MCF 10A (cell line): Measurements from ENCODE around the gene ALKBH3. TPM values are rescaled to one million over a fixed set of nuclear protein-coding genes. Genes with fewer than 3 reads are reported as not detected.

Experiments
- BruUV-seq: library from RNA; stranded (reverse); fragments of 400-500 nt; replicated peaks from 2 replicates; lab custom pipeline; 2021; lab: Mats Ljungman, UMichigan
- CTCF ChIA-PET: fragments of 300-600 bp; sonication (Branson Sonifier 250); formaldehyde crosslinking; extraction: SDS; loops from one replicate; lab custom pipeline; 2021; ENCODE audit warnings: antibody characterized with exemption, inconsistent platforms; lab: Yijun Ruan, JAX
- POLR2A ChIA-PET: fragments of 300-600, 350-650 bp; sonication (Branson Sonifier 250); formaldehyde crosslinking; extraction: SDS; loops from one replicate; lab custom pipeline; 2020; ENCODE audit warnings: antibody characterized with exemption, inconsistent platforms; lab: Yijun Ruan, JAX
- DNase-seq: peaks from one replicate; pipeline ENCODE4 v3.0.0-alpha.2; 2018; ENCODE audit not compliant: unreplicated experiment
- H3K27ac Mint-ChIP-seq: one replicate; pipeline ENCODE4 v1.8.0; 2022; ENCODE audit warnings: mild to moderate bottlenecking, low read depth, mixed read lengths; ENCODE audit not compliant: unreplicated experiment
- H3K27me3 Mint-ChIP-seq: one replicate; pipeline ENCODE4 v1.8.0; 2022; ENCODE audit warnings: mixed read lengths; ENCODE audit not compliant: insufficient read depth, unreplicated experiment
- H3K36me3 Mint-ChIP-seq: one replicate; pipeline ENCODE4 v1.8.0; 2022; ENCODE audit warnings: mild to moderate bottlenecking, moderate library complexity, mixed read lengths; ENCODE audit not compliant: insufficient read depth, unreplicated experiment
- H3K4me1 Mint-ChIP-seq: one replicate; pipeline ENCODE4 v1.8.0; 2022; ENCODE audit warnings: mixed read lengths; ENCODE audit not compliant: insufficient read depth, unreplicated experiment
- H3K4me3 Mint-ChIP-seq: one replicate; pipeline ENCODE4 v1.8.0; 2022; ENCODE audit warnings: mild to moderate bottlenecking, moderate library complexity, mixed read lengths; ENCODE audit not compliant: unreplicated experiment
- H3K9me3 Mint-ChIP-seq: one replicate; pipeline ENCODE4 v1.8.0; 2022; ENCODE audit warnings: mixed read lengths; ENCODE audit not compliant: unreplicated experiment
- CTCF ChIP-seq: fragments of 200-600 bp; IDR thresholded peaks from one replicate; pipeline ENCODE4 v1.8.0; 2022; ENCODE audit warnings: antibody characterized with exemption, mild to moderate bottlenecking; ENCODE audit not compliant: unreplicated experiment
- intact Hi-C: fragments of 100-400 bp; cut with micrococcal nuclease; formaldehyde crosslinking; loops from 2 replicates; pipeline ENCODE4 v1.14.1; 2022
- total RNA-seq: library from RNA; stranded (reverse); gene quantifications from 2 replicates; pipeline ENCODE4 v1.2.3, GENCODE V29; 2022

Gene ALKBH3
- total RNA-seq, 1 experiment from 2014 or later, result 76.2 TPM

GRCh38 chr11:43853781-43854180 lies 26.9 kb upstream of the ALKBH3 start:
- no peak for TF ChIP-seq CTCF
- no peak overlapping the region for H3K4me3 Mint-ChIP-seq
- no peaks in the 10 kb centered on the region for H3K4me1 Mint-ChIP-seq
- H3K9me3 Mint-ChIP-seq, result no peaks in the 10 kb centered on the region
- ChIA-PET POLR2A (interaction anchor here (1.3 kb wide), 1 partner anchor 11 kb away, joined by 4 read pairs; no protein-coding TSS in a partner anchor), CTCF (interaction anchor here (0.6 to 7.2 kb wide), 10 partner anchors 11 to 354 kb away, joined by 3 to 99 read pairs (median 4); no protein-coding TSS in a partner anchor)
- intact Hi-C loops, result loop anchor here (10.0 kb wide), 1 partner anchor 279 kb away; no protein-coding TSS in a partner anchor
- peak overlapping the region; percentile 49 for H3K27ac Mint-ChIP-seq
- DNase-seq, result peak; percentile 22
- no peaks in the 10 kb centered on the region for H3K27me3 Mint-ChIP-seq
- peaks cover 8% of the 10 kb centered on the region for H3K36me3 Mint-ChIP-seq
- no TSS peak for BruUV-seq

DNA sequence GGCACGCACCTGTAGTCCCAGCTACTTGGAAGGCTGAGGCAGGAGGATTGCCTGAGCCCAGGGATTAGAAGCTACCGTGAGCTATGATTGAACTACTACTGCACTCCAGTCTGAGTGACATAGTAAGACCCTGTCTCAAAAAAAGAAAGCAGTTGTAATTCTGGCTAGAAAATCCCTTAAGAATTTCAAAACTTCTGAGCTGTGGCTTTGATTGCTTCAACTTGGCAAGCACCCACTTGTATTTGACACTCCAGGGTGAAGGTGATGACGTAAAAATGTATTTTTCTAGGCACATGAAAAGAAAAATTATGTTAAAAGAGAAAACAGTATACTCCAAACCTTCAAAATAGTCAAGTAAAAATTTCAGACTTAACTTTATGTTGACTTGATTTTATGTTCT lies 23.6 kb upstream of the ALKBH3 start:
- H3K36me3 Mint-ChIP-seq, result peaks cover 28% of the 10 kb centered on the region
- no peak for DNase-seq
- BruUV-seq, result no TSS peak
- ChIA-PET CTCF (interaction anchor here (0.7 to 2.5 kb wide), 5 partner anchors 11 to 33 kb away, joined by 3 to 12 read pairs (median 3); no protein-coding TSS in a partner anchor), POLR2A (interaction anchor here (1.2 to 2.1 kb wide), 2 partner anchors 9 to 26 kb away, joined by 5 to 9 read pairs; no protein-coding TSS in a partner anchor)
- H3K4me1 Mint-ChIP-seq, result no peaks in the 10 kb centered on the region
- no peaks in the 10 kb centered on the region for H3K27me3 Mint-ChIP-seq
- no peak overlapping the region for H3K27ac Mint-ChIP-seq
- no peak for TF ChIP-seq CTCF
- no peak overlapping the region for H3K4me3 Mint-ChIP-seq
- H3K9me3 Mint-ChIP-seq, result peaks cover 8% of the 10 kb centered on the region
- intact Hi-C loops, result loop anchor here (10.0 kb wide), 1 partner anchor 282 kb away; no protein-coding TSS in a partner anchor

GRCh38 chr11:43861141-43861540 lies 19.5 kb upstream of the ALKBH3 start:
- Mint-ChIP-seq H3K4me1 (no peaks in the 10 kb centered on the region), H3K4me3 (no peak overlapping the region), H3K27me3 (no peaks in the 10 kb centered on the region), H3K27ac (no peak overlapping the region), H3K9me3 (peaks cover 8% of the 10 kb centered on the region), H3K36me3 (peaks cover 20% of the 10 kb centered on the region)
- ChIA-PET POLR2A (no interaction called here), CTCF (interaction anchor here (1.0 kb wide), 1 partner anchor 9 kb away, joined by 4 read pairs; no protein-coding TSS in a partner anchor)
- no TSS peak for BruUV-seq
- DNase-seq, result no peak
- intact Hi-C loops, result no loop called here
- no peak for TF ChIP-seq CTCF

GRCh38 chr11:43866520-43866919 lies 14.1 kb upstream of the ALKBH3 start:
- H3K27ac Mint-ChIP-seq, result no peak overlapping the region
- peaks cover 8% of the 10 kb centered on the region for H3K27me3 Mint-ChIP-seq
- TF ChIP-seq CTCF, result no peak
- peaks cover 11% of the 10 kb centered on the region for H3K4me1 Mint-ChIP-seq
- H3K36me3 Mint-ChIP-seq, result peaks cover 5% of the 10 kb centered on the region
- no peaks in the 10 kb centered on the region for H3K9me3 Mint-ChIP-seq
- ChIA-PET CTCF (interaction anchor here (0.6 to 1.8 kb wide), 4 partner anchors 15 to 654 kb away, joined by 3 to 8 read pairs (median 5); no protein-coding TSS in a partner anchor), POLR2A (no interaction called here)
- no TSS peak for BruUV-seq
- no peak for DNase-seq
- H3K4me3 Mint-ChIP-seq, result no peak overlapping the region
- intact Hi-C loops, result no loop called here
